ENCODE results near the gene LDAH.

Gene LDAH

DNA sequence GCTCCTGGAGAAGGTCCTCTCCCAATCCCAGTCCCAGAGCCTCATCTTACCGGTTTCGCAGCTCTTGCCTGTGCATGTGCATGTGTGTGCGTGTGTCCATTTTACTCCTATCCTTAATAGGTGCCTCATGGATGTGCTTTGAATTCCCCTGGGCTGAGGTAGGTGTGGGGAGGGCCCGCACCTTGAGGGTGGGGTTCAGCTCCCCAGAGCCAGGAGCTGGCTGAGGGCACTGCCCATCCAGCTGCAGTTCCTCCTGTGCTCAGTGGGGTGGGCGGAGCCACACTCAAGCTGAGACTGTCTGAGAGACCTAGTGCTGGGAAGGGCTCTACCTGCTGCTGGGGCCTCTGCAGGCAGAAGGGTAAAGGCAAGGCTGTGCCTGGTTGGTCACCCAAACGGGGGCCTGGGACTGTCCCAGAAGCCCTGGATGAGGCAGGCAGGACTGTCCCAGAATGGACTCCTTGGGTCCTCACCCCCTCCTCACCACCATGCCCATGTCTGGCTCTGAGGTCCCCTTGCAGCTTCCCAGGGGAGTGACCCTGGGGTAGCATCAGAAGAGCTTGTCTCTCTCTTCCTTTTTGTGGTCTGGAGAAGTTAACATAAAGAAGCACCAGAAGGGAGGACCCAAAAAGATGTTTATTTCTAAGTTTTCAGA lies 147.1 kb downstream of the LDAH start (continued):
- no peak for TF ChIP-seq CSDC2 (CRISPR knock-in tag; IDR thresholded peaks at IDR 0.05)
- TF ChIP-seq, protein P1, sequence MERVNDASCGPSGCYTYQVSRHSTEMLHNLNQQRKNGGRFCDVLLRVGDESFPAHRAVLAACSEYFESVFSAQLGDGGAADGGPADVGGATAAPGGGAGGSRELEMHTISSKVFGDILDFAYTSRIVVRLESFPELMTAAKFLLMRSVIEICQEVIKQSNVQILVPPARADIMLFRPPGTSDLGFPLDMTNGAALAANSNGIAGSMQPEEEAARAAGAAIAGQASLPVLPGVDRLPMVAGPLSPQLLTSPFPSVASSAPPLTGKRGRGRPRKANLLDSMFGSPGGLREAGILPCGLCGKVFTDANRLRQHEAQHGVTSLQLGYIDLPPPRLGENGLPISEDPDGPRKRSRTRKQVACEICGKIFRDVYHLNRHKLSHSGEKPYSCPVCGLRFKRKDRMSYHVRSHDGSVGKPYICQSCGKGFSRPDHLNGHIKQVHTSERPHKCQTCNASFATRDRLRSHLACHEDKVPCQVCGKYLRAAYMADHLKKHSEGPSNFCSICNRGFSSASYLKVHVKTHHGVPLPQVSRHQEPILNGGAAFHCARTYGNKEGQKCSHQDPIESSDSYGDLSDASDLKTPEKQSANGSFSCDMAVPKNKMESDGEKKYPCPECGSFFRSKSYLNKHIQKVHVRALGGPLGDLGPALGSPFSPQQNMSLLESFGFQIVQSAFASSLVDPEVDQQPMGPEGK (CRISPR knock-in tag; IDR thresholded peaks at IDR 0.05; ENCODE audit: borderline replicate concordance) = no peak
- no peak for TF ChIP-seq ZNF70 (CRISPR knock-in tag; IDR thresholded peaks at IDR 0.05)
- TF ChIP-seq SNAI2 (CRISPR knock-in tag; IDR thresholded peaks at IDR 0.05) = no peak
- no peak for TF ChIP-seq ZNF8 (CRISPR knock-in tag; IDR thresholded peaks at IDR 0.05)

DNA sequence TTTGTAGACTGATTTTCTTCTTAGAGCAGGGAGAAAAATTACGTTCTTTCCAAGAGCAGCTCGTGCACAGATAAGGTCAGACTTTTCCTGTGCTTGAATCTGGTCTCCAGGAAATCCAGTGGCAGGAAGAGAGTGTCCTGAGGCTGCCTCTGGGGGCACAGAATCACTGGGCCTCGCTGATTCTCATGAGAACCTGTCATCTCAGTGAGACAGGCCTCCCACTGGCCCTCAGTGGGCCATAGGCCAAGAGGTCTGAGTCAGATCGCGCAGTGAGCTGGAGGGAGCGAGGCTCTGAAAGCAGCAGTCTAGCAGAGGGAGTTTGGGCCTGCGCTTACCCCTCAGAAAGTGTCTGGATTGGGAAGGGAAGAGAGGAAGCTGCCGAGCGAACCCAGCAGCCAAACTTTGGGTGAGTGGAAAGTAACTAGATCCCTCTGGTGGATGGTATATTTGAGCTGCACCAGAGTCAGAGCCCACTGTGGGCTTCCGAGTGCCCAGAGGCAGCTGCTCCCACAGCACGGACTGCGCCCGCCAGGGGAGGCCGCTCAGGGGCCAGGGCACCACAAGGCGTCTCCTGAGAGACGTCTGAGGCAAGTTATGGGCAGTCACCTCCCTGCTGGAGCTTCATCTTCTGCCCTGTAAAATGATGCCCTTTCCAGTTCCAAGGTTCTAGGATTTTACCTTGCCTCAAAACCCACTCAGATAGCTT lies 147.8 kb downstream of the LDAH start:
- TF ChIP-seq ZFP3 (CRISPR knock-in tag; IDR thresholded peaks at IDR 0.05) = peak; percentile 63; the same call in 1 of the 2 replicates
- TF ChIP-seq, protein P2, sequence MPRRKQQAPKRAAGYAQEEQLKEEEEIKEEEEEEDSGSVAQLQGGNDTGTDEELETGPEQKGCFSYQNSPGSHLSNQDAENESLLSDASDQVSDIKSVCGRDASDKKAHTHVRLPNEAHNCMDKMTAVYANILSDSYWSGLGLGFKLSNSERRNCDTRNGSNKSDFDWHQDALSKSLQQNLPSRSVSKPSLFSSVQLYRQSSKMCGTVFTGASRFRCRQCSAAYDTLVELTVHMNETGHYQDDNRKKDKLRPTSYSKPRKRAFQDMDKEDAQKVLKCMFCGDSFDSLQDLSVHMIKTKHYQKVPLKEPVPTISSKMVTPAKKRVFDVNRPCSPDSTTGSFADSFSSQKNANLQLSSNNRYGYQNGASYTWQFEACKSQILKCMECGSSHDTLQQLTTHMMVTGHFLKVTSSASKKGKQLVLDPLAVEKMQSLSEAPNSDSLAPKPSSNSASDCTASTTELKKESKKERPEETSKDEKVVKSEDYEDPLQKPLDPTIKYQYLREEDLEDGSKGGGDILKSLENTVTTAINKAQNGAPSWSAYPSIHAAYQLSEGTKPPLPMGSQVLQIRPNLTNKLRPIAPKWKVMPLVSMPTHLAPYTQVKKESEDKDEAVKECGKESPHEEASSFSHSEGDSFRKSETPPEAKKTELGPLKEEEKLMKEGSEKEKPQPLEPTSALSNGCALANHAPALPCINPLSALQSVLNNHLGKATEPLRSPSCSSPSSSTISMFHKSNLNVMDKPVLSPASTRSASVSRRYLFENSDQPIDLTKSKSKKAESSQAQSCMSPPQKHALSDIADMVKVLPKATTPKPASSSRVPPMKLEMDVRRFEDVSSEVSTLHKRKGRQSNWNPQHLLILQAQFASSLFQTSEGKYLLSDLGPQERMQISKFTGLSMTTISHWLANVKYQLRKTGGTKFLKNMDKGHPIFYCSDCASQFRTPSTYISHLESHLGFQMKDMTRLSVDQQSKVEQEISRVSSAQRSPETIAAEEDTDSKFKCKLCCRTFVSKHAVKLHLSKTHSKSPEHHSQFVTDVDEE (CRISPR knock-in tag; IDR thresholded peaks at IDR 0.05) = no peak
- TF ChIP-seq ZNF70 (CRISPR knock-in tag; IDR thresholded peaks at IDR 0.05) = no peak
- TF ChIP-seq, protein P1 (CRISPR knock-in tag; IDR thresholded peaks at IDR 0.05; ENCODE audit: borderline replicate concordance) = no peak
- no peak for TF ChIP-seq PPARA (CRISPR knock-in tag; IDR thresholded peaks at IDR 0.05; ENCODE audit: borderline replicate concordance)
- TF ChIP-seq ESRRG (CRISPR knock-in tag; IDR thresholded peaks at IDR 0.05) = no peak
- TF ChIP-seq, protein P3, sequence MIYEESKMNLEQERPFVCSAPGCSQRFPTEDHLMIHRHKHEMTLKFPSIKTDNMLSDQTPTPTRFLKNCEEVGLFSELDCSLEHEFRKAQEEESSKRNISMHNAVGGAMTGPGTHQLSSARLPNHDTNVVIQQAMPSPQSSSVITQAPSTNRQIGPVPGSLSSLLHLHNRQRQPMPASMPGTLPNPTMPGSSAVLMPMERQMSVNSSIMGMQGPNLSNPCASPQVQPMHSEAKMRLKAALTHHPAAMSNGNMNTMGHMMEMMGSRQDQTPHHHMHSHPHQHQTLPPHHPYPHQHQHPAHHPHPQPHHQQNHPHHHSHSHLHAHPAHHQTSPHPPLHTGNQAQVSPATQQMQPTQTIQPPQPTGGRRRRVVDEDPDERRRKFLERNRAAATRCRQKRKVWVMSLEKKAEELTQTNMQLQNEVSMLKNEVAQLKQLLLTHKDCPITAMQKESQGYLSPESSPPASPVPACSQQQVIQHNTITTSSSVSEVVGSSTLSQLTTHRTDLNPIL (CRISPR knock-in tag; IDR thresholded peaks at IDR 0.05; ENCODE audit: low read depth) = no peak
- no peak for TF ChIP-seq ARNTL (CRISPR knock-in tag; IDR thresholded peaks at IDR 0.05; ENCODE audit: borderline replicate concordance, low read depth)
- TF ChIP-seq, protein P4, sequence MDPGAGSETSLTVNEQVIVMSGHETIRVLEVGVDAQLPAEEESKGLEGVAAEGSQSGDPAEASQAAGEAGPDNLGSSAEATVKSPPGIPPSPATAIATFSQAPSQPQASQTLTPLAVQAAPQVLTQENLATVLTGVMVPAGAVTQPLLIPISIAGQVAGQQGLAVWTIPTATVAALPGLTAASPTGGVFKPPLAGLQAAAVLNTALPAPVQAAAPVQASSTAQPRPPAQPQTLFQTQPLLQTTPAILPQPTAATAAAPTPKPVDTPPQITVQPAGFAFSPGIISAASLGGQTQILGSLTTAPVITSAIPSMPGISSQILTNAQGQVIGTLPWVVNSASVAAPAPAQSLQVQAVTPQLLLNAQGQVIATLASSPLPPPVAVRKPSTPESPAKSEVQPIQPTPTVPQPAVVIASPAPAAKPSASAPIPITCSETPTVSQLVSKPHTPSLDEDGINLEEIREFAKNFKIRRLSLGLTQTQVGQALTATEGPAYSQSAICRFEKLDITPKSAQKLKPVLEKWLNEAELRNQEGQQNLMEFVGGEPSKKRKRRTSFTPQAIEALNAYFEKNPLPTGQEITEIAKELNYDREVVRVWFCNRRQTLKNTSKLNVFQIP (CRISPR knock-in tag; IDR thresholded peaks at IDR 0.05; ENCODE audit: borderline replicate concordance, low read depth) = no peak
- TF ChIP-seq TCF4 (CRISPR knock-in tag; IDR thresholded peaks at IDR 0.05; ENCODE audit: borderline replicate concordance) = no peak
- no peak for TF ChIP-seq TOX (CRISPR knock-in tag; IDR thresholded peaks at IDR 0.05; ENCODE audit: borderline replicate concordance)
- TF ChIP-seq ZC3H10 (CRISPR knock-in tag; IDR thresholded peaks at IDR 0.05) = no peak
- 0 out of 2 replicates have a peak, but pooled peaks have one; percentile 12 for TF ChIP-seq SNAI2 (CRISPR knock-in tag; IDR thresholded peaks at IDR 0.05)
- 0 out of 2 replicates have a peak, but pooled peaks have one; percentile 13 for TF ChIP-seq ISL1 (CRISPR knock-in tag; IDR thresholded peaks at IDR 0.05)
- no peak for TF ChIP-seq GLIS3 (CRISPR knock-in tag; IDR thresholded peaks at IDR 0.05)
- TF ChIP-seq OSR1 (CRISPR knock-in tag; IDR thresholded peaks at IDR 0.05) = no peak
- peak; percentile 89 for ATAC-seq

Measured in SK-N-SH treated with all-trans-retinoic acid at 6 μM for 48 hours (cell line).